Activated CD4-positive, CD25-positive, alpha-beta regulatory T cell treated with anti-CD3 and anti-CD28 coated beads, Interleukin-2, amount 50 U/mL, for 24 hours (primary cell): ENCODE results near the gene REPS2.

Source experiments
- ATAC-seq, 2 donors: fragments of 150-1000 bp; cut with Tn5 transposase; one replicate each; pipeline ENCODE4 v1.10.0; 2021; ENCODE audit warnings: mild to moderate bottlenecking in 1 of 2, moderate library complexity in 1 of 2

REPS2 gene

GRCh38 chrX:17038277-17038676 is 91.8 kb downstream of the REPS2 start:
- no peak for ATAC-seq

DNA sequence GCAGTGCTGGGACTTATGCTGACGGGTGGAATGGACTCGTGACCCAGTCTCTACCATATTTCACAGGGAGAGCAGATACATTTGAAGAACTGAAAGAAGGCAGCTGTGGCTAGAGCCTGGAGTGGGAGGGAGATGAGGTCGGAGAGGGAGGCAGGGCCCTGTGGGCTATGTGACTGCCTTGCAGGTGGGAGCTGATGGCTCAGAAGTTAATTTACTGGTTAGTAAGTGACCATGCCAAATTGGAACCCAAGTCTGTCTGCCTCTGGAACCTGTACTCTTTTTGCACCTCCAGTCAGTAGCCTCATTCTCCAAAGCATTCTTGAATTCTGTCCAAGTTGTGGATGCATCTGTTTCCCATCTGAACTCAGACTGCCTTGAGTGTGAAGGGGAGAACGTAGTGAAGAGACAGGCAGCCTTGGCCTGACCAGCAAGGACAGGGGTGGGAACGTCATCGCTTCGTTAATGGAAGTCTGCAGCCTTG is 92.3 kb downstream of the REPS2 start:
- ATAC-seq: no peak

- no peak for ATAC-seq
These were observed 93.4 kb downstream of the REPS2 start for GRCh38 chrX:17039826-17040225.

DNA sequence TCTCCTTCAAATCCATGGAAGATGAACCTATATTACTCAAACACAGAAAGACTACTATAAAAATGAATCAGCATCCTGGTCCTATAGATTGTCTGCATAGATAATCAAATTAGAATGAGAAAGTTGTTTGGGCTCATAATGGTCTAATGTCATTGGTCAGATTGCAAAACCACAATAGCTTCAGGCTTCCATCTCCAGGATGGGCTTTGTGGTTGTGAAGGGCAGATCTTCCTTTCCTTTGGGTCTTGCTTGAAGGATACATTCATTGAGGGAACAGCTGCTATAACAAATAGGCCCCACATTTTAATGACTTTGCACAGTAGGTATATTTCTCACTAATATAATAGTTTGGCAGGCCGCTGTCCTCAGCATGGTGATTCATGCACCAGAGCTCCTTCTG is 94.3 kb downstream of the REPS2 start:
- ATAC-seq: no peak

GRCh38 chrX:17042037-17042436 is 95.6 kb downstream of the REPS2 start:
- no peak for ATAC-seq

DNA sequence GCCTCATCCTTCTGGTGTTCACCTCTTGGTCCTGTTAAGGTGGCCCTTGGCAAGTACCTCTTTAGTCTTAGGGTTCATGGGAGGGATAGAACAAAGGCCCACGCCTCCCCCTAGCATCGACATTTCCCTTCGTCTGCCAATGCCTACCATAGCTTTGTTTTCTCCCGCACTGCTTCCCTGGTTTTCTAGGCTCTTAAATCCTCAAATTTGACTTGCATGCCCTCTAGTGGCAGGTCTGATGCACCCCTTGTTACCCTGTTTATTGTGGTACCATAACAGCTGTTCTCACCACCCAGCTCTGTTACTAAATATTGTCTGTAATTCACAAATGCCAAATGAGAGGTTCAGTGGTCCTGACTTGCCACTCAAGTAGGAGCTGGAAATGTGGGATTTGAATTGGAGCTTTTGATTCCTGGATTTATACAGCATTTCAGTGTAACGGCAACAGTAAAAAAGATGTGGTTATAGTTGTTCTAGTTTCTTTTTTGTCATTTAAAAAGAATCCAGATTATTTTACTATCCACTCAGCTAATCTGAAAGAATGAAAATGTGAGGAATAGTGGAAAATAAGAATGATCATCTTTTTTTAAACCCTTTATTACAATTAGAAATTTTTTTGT is 100.1 kb downstream of the REPS2 start:
- no peak for ATAC-seq

- ATAC-seq: no peak
These were observed 100.8 kb downstream of the REPS2 start for GRCh38 chrX:17047224-17047623.

DNA sequence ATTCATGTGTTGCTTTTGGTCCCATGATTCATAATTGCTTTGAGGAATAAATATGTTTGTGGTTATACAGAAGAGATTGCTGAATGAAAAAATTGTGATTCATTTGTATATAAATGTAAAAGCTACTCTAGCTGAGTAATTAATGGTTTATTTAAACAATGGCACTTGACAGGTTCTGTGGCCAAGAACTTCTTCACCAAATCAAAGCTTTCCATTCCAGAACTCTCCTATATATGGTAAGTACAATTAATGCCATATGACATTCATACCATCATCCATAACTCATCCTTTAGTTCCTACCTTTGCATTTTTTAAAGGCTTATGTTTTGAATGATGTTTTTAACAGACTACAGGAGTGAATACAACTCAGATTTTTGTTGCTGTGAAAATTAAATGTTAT is 105.8 kb downstream of the REPS2 start:
- ATAC-seq: no peak

DNA sequence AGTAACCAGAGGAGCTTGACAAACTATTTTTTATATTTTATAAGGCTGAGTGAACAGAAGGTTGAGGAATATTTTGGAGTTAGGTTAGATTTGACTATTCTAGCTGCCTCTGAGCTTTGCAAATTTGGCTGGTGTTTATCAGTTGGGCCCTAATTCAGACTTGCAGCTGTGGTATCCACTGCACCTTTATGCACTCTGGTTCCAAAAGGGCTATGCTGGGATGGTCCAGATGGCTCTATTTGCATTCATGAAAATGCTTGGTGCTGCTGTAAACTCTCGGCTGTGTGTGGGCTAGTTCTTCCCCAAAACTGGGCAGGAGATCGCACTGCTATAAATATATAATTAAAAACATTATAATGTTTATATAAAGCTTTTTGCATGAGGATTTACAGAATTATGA is 106.3 kb downstream of the REPS2 start:
- ATAC-seq: no peak

- no peak for ATAC-seq
These were observed 107.0 kb downstream of the REPS2 start for GRCh38 chrX:17053502-17053901.

GRCh38 chrX:17056868-17057608 is 110.6 kb downstream of the REPS2 start:
- ATAC-seq: no peak

DNA sequence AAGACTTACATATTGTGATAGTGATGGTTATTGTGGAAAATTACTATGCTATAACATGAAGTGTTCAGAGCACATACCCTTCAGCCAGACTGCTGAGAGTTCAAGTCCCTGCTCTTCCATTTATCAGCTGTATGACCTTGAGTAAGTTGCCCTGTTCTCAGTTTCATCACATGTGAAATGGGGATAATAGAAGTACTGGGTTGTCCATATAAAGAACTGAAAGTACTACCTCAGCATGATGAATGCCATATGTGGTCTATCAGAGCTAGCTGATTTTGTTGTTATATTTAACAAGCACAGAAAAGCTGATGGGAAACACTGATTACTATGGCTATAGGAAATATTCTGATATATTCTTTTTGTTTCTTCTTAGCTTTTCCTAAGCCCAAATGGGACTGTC is 115.6 kb downstream of the REPS2 start:
- ATAC-seq: no peak

GRCh38 chrX:17065100-17065499 is 118.6 kb downstream of the REPS2 start:
- ATAC-seq: no peak

GRCh38 chrX:17067534-17067933 is 121.1 kb downstream of the REPS2 start:
- ATAC-seq: no peak

GRCh38 chrX:17072301-17072700 is 125.8 kb downstream of the REPS2 start:
- ATAC-seq: no peak

DNA sequence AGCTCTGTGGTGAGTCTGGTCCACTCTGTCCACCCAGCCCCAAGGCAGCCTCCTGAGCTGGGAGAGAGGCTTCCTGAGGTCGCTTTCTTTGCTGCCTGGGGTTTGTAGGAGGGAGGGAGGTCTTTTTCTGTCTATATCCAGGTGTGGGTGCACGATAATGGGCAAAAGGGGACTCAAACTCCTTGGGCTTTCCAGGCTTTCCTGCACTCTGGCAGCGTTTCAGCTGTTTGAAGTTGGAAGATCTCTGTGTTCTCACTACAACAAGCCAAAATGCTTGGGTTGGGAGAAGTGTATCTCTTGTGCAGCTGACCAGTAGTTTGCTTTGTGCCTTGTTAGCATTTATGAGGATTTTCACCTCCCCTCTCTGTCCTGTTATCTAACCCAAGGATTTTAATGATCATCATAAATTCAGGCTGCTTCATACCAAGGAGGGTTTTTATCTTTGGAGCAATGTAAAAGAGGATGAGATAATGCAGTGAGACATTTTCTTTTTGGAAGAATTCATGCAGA is 126.3 kb downstream of the REPS2 start:
- ATAC-seq: no peak

GRCh38 chrX:17075004-17075403 is 128.5 kb downstream of the REPS2 start:
- ATAC-seq: no peak

DNA sequence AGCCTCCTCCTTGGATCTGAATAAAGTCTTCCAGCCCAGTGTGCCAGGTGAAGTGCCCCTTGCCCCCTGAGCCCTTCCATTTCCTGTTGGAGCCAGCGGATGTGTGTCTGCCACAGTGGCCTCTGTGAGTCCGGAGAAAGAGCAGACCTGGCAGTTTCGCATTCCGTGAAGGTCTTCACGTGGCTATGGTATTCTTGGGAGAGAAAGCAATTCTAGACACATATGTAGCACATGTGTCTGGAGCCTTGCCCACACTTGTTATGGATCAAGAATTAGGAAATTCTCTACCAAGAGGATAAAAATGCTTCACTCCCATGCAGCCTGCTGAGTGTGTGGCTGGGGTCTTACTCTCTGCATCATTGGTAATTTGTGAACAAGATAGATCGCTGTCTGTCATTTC is 130.9 kb downstream of the REPS2 start:
- no peak for ATAC-seq

DNA sequence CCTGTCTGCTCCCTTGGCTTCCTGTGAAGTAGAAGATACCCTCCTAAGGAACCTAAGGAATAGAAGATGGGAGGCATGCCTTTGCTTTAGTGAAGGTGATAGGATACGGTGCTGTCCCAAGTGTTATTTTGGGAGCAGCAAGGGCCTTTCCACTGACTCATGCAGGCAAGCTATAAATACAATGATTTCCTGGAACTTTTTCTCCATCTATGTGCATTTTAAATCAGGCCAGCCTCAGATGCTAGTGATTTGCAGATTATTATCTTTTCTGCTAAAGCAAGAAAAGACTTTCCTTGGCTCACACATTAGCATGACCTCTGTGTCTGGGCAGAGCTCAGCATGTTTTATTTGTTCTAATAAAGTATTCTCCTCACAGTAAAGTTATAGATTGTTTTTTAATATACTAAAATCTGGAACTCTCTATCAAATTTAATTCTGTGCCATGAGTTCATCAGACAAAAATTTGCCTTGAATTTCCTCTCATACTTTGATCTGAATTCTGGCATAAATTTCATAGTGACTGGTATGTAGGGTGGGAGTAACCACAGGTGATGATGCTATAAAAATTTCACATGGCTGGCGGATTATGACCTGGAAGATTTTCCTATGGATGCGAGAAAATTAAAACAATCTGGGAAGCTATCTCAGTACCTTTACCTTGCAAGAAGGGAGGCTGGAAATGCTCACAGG is 131.7 kb downstream of the REPS2 start:
- ATAC-seq: no peak

GRCh38 chrX:17081511-17081910 is 135.1 kb downstream of the REPS2 start:
- ATAC-seq: no peak

- ATAC-seq: no peak
These were observed 135.5 kb downstream of the REPS2 start for GRCh38 chrX:17081968-17082367.

DNA sequence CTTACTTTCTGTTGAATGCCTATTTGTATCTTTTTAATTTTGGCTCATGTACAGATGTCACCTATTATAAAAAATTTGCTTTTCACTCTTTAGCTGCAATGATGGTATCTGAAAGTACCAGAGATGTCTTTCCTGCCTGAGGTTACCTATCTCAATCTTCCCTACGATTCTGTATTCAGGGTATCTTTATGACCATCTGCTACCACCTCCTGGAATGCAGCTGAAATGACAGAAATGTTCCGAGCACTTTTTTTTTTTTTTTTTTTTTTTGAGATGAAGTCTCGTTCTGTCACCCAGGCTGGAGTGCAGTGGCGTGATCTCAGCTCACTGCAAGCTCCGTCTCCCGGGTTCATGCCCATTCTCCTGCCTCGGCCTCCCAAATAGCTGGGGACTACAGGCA is 136.4 kb downstream of the REPS2 start:
- no peak for ATAC-seq

DNA sequence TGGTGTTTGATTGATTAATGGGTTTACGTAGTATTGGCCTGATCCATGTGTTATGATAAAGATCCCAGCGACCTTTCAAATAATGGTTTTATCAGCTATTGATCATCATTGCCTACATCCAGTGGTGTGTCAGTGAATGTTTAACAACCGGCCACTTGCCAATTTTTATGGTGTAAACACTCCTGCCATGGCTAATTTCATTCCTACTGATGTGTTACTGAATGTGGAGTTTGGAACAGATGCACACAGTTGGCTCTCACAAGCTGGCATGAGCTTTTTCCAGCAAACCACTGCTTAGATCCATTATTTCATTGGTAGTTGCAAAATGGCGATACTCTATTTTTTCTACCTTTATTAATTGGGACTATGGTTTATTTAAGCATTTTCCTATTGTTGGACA is 139.9 kb downstream of the REPS2 start:
- ATAC-seq: no peak

GRCh38 chrX:17095161-17095560 is 148.7 kb downstream of the REPS2 start:
- no peak for ATAC-seq
